Natural killer cell (primary cell): ENCODE results near the gene OR4B1. TPM values are rescaled to one million over a fixed set of nuclear protein-coding genes. Genes with fewer than 3 reads are reported as not detected.

Source experiments
- ATAC-seq, 3 donors: fragments of 150-1000 bp in 2 of 3; fragments of 200-7000 bp in 1 of 3; cut with Tn5 transposase; 1 replicate in 1 of 3; 2 replicates in 2 of 3; pipeline ENCODE4 v1.10.0; 2021; ENCODE audit warnings: mild to moderate bottlenecking in 2 of 3, moderate library complexity in 2 of 3
- DNase-seq, 2 donors: peaks; one replicate each; pipeline versions ENCODE4 v3.0.0 to v3.0.0-alpha.2; 2013 to 2021; ENCODE audit warnings: mixed read lengths in 1 of 2
- H3K27ac ChIP-seq: one replicate; pipeline ENCODE4 v1.5.1; 2013; ENCODE audit warnings: mild to moderate bottlenecking, low read length
- H3K27me3 ChIP-seq: one replicate; pipeline ENCODE4 v1.6.1; 2013; ENCODE audit warnings: low read length; ENCODE audit not compliant: control insufficient read depth, insufficient read depth
- H3K36me3 ChIP-seq: one replicate; pipeline ENCODE4 v1.6.1; 2013; ENCODE audit warnings: low read length; ENCODE audit not compliant: control insufficient read depth, insufficient read depth
- H3K4me1 ChIP-seq: one replicate; pipeline ENCODE4 v1.6.1; 2013; ENCODE audit warnings: low read length; ENCODE audit not compliant: control insufficient read depth, insufficient read depth
- H3K4me3 ChIP-seq: one replicate; pipeline ENCODE4 v1.5.1; 2013; ENCODE audit warnings: low read length
- H3K9me3 ChIP-seq: one replicate; pipeline ENCODE4 v1.6.1; 2013; ENCODE audit warnings: low read length; ENCODE audit not compliant: control insufficient read depth, insufficient read depth
- H3K27ac Mint-ChIP-seq, 2 donors: one replicate each; pipeline ENCODE4 v1.8.0; 2022; ENCODE audit warnings: mild to moderate bottlenecking in 2 of 2, mixed read lengths in 2 of 2, moderate library complexity in 1 of 2
- H3K27me3 Mint-ChIP-seq, 2 donors: one replicate each; pipeline ENCODE4 v1.8.0; 2022; ENCODE audit warnings: low read depth in 2 of 2, mixed read lengths in 2 of 2
- H3K36me3 Mint-ChIP-seq: one replicate; pipeline ENCODE4 v1.8.0; 2022; ENCODE audit warnings: mixed read lengths
- H3K4me1 Mint-ChIP-seq, 2 donors: one replicate each; pipeline ENCODE4 v1.8.0; 2022; ENCODE audit warnings: mixed read lengths in 2 of 2
- H3K4me3 Mint-ChIP-seq: one replicate; pipeline ENCODE4 v1.8.0; 2022; ENCODE audit warnings: mild to moderate bottlenecking, moderate library complexity, mixed read lengths
- H3K9me3 Mint-ChIP-seq, 2 donors: one replicate each; pipeline ENCODE4 v1.8.0; 2022; ENCODE audit warnings: mixed read lengths in 2 of 2
- CTCF ChIP-seq: fragments of 200-600 bp; IDR thresholded peaks from one replicate; pipeline ENCODE4 v1.8.0; 2022; ENCODE audit warnings: antibody characterized with exemption
- WGBS: methylation state at CpG from one replicate; pipeline ENCODE4 v1.1.7; 2013; ENCODE audit warnings: missing lambda C conversion rate; ENCODE audit not compliant: insufficient coverage; 5-methylcytosine and 5-hydroxymethylcytosine counted together
- intact Hi-C: fragments of 100-400 bp; cut with micrococcal nuclease; formaldehyde crosslinking; loops from one replicate; pipeline ENCODE4 v1.14.2; 2022
- total RNA-seq, 4 donors: library from RNA; stranded (reverse); fragments of 120-200 nt in 1 of 4; gene quantifications; one replicate each; pipeline versions ENCODE4 v1.2.3 to v1.2.4, GENCODE V29; 2013 to 2022

The OR4B1 gene
- total RNA-seq, 3 donors from 2014 or later (not counting 1 experiment from before 2014, with no cell fraction given), result not detected

- Histone ChIP-seq H3K4me3 (no peak overlapping the region), H3K9me3 (no peaks in the 10 kb centered on the region), H3K27ac (no peak overlapping the region), H3K27me3 (no peaks in the 10 kb centered on the region), H3K4me1 (no peaks in the 10 kb centered on the region), H3K36me3 (no peaks in the 10 kb centered on the region)
- H3K4me3 Mint-ChIP-seq, result no peak overlapping the region
- intact Hi-C loops, result no loop called here
- no peaks in the 10 kb centered on the region for H3K9me3 Mint-ChIP-seq
- no peak for TF ChIP-seq CTCF
- H3K4me1 Mint-ChIP-seq, result no peaks in the 10 kb centered on the region
- peaks cover 2 to 6% of the 10 kb centered on the region in 2 donors for H3K27me3 Mint-ChIP-seq
- no peaks in the 10 kb centered on the region for H3K36me3 Mint-ChIP-seq
- ATAC-seq (no peak), DNase-seq (no peak)
- no peak overlapping the region for H3K27ac Mint-ChIP-seq
- 57% methylated on average over 3 of the region's 3 CpGs for WGBS
Observed at GRCh38 chr11:48237727-48238126, 21.1 kb downstream of the OR4B1 start.

- no peak for TF ChIP-seq CTCF
- no peak overlapping the region for H3K4me3 ChIP-seq
- no peak overlapping the region for H3K27ac ChIP-seq
- ATAC-seq, result no peak
- no peaks in the 10 kb centered on the region for H3K4me1 ChIP-seq
- no peaks in the 10 kb centered on the region for H3K36me3 ChIP-seq
- Mint-ChIP-seq H3K27me3 (peaks cover 7 to 19% of the 10 kb centered on the region in 2 donors), H3K27ac (no peak overlapping the region), H3K4me3 (no peak overlapping the region), H3K9me3 (no peaks in the 10 kb centered on the region), H3K4me1 (no peaks in the 10 kb centered on the region), H3K36me3 (no peaks in the 10 kb centered on the region)
- H3K27me3 ChIP-seq, result peaks cover 2% of the 10 kb centered on the region
- H3K9me3 ChIP-seq, result no peaks in the 10 kb centered on the region
- WGBS, result 66% methylated on average over 3 of the region's 3 CpGs
- no peak for DNase-seq
- intact Hi-C loops, result no loop called here
Observed at GRCh38 chr11:48242501-48242900, 25.9 kb downstream of the OR4B1 start.

- no peak within 1 kb of the TSS for H3K27ac Mint-ChIP-seq
- no peak within 1 kb of the TSS for H3K4me3 Mint-ChIP-seq
- Histone ChIP-seq H3K4me3 (no peak within 1 kb of the TSS), H3K9me3 (no peaks in the 10 kb centered on the region), H3K36me3 (no peaks in the 10 kb centered on the region), H3K27me3 (peaks cover 2% of the 10 kb centered on the region), H3K4me1 (no peaks in the 10 kb centered on the region), H3K27ac (no peak within 1 kb of the TSS)
- intact Hi-C loops, result no loop called here
- peaks cover 13 to 19% of the 10 kb centered on the region in 2 donors for H3K27me3 Mint-ChIP-seq
- no peaks in the 10 kb centered on the region for H3K4me1 Mint-ChIP-seq
- no peak for ATAC-seq
- H3K9me3 Mint-ChIP-seq, result peaks cover 2 to 3% of the 10 kb centered on the region in 2 donors
- TF ChIP-seq CTCF, result no peak
- H3K36me3 Mint-ChIP-seq, result no peaks in the 10 kb centered on the region
- no peak for DNase-seq
Observed at GRCh38 chr11:48244804-48245203, 28.2 kb downstream of the OR4B1 start, which contains the start of gene OR4X2. OR4X2 (plus strand) TSS chr11:48245104; CDS start chr11:48245104, 0 bp downstream.

- peaks cover 10% of the 10 kb centered on the region for H3K36me3 Mint-ChIP-seq
- no peak overlapping the region for H3K4me3 Mint-ChIP-seq
- H3K27me3 Mint-ChIP-seq, result peaks cover 10 to 35% of the 10 kb centered on the region in 2 donors
- WGBS, result no CpG with 5 or more reads among the region's 1 CpG
- Histone ChIP-seq H3K9me3 (no peaks in the 10 kb centered on the region), H3K4me1 (no peaks in the 10 kb centered on the region), H3K27ac (no peak overlapping the region), H3K4me3 (no peak overlapping the region), H3K36me3 (no peaks in the 10 kb centered on the region), H3K27me3 (peaks cover 6% of the 10 kb centered on the region)
- intact Hi-C loops, result no loop called here
- no peak for TF ChIP-seq CTCF
- ATAC-seq (no peak), DNase-seq (no peak)
- no peaks in the 10 kb centered on the region for H3K4me1 Mint-ChIP-seq
- H3K9me3 Mint-ChIP-seq, result peaks cover 4 to 5% of the 10 kb centered on the region in 2 donors
- no peak overlapping the region for H3K27ac Mint-ChIP-seq
Observed at GRCh38 chr11:48248902-48249301, 32.3 kb downstream of the OR4B1 start.
